GM15510 (cell line): ENCODE data around the gene PRKCQ.

Source experiments
- POLR2A ChIP-seq: IDR thresholded peaks from 3 replicates; pipeline ENCODE4 v1.6.1; 2011; ENCODE audit warnings: borderline replicate concordance; ENCODE audit not compliant: insufficient read length; ENCODE audit errors: extremely low read depth

The PRKCQ gene

DNA sequence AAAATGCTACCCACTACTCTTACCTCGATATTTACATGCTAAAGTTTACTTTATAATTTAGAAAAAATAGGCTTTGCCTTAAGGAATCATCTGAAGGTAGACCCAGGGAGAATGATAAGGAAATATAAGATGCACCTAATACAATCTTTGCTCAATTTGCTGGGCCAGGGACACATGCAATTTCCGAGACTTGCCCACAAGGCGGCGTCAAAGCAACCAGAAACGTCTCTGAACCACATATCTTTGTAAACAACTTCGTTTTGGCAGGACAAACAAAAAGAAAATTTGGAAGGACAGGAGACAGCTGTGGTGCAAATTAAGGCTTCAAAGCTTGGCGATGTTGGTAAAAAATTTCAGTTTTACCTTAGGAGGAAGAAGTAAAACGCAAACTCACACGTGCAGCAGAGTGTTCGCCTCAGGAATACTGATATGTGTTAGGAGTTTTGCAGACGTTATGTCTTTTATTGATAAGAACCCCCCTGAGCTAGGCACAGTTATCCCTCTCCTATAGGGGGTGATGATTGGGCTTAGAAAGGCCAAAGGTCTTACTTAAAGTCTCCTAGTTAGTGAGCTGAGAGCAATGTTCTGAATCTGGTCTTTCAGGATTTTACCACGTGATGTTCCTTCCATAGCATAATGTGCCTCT lies 134.3 kb downstream of the PRKCQ start:
- no peak for TF ChIP-seq POLR2A

DNA sequence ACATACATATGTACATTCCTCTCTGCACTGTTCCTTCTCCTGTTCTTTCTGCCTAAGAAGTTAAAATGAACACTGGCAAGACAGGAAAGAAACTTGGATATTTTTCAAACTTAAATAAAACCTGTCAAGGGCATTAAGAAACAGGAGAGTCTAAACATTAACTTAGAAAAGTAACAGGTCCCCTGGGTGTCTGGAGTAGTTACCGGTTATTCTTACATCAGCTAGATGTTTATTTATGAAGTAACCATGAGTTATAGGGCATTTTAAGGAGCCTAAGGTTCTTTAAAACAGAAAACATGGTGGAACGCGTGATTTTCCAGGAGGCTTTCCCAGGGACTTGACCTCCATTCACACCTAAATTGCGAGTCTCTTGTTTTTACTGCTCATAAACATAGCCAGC lies 148.2 kb downstream of the PRKCQ start:
- no peak for TF ChIP-seq POLR2A

DNA sequence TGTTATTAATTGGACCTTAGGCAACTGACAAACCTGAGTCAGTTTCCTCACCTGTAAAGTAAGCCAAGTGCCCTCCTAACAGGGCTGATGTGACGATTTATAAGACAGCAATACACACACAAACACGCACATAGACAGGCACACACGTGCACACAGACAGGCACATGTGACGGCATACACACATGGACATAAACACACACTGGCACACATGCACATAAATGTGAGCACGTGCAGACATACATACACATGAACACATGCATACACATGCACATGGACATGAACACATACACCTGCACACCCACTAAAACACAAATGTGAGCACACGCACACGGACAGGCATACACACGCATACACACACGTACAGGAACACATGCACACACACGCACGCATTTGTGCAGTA lies 148.9 kb downstream of the PRKCQ start:
- TF ChIP-seq POLR2A = no peak

DNA sequence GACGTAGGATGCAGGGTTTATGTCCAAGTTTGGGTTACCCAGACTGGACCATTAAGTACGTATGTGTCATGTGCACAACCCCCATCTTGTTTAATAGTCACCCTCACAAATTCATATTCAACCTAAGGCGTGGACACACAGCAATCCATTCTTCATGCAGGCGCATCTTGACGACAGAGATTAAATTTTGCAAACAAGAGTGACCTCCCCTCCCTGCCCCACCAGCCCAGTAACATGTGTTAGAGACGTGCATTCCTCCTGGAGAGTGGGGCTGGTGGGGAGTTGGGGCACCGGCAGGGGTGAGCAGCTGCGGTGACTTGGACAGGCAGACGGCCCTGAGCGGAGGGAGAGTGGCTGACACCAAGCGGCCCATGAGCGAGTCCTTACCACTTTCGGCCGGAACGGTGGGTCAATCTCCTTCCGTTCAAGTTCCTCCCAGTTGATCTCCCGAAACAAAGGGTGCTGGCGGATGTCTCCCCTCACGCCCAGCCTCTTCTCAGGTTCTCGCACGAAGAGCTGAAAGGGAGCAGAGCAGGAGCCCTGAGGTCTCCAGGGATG lies 149.6 kb downstream of the PRKCQ start:
- no peak for TF ChIP-seq POLR2A

DNA sequence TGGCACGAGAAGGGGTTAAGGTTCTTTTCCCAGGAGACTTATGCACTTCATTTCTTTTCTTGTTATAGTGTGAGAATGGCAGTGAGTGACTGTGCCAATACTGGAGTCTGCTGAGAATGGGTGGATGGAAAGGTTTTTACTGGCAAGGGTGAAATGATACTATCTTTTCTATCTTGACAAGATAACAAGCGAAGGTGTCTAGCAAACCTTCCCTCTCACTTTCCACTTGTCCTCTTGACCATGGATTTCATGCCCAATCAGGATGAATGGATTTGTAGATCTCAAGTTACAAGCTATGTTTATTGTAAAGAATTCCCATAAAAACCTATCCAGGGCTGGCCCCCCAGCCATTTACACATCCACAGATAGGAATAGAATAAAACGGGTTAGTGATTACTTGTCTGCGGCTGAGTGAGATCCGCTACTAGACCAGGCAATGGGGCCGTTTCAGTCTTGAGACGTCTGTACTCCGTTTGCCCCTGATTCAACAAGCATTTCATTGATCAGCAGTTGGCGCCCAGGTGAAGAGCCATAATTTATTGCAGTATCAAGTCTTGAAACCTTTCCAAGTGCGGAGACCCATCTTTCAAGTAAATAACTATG lies 152.6 kb downstream of the PRKCQ start:
- TF ChIP-seq POLR2A = no peak

DNA sequence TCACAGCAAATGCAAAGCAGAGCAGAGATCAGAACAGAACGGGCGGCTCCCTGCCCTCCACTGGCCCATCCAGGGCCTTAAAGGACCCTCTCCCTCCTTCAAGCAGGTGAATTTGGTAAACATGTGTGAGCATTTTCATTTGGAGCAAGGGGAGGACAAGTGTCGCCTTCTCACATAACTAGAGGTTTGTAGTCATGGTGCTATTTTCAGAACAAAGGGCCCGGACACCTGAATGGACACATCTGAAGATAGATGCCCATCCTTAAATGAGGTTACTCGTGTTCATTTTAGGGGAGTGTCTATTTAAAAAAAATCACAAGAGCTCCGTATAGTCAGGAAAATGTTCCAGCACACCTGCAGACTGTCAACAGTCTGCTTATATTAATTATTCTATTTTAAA lies 153.8 kb downstream of the PRKCQ start:
- no peak for TF ChIP-seq POLR2A

DNA sequence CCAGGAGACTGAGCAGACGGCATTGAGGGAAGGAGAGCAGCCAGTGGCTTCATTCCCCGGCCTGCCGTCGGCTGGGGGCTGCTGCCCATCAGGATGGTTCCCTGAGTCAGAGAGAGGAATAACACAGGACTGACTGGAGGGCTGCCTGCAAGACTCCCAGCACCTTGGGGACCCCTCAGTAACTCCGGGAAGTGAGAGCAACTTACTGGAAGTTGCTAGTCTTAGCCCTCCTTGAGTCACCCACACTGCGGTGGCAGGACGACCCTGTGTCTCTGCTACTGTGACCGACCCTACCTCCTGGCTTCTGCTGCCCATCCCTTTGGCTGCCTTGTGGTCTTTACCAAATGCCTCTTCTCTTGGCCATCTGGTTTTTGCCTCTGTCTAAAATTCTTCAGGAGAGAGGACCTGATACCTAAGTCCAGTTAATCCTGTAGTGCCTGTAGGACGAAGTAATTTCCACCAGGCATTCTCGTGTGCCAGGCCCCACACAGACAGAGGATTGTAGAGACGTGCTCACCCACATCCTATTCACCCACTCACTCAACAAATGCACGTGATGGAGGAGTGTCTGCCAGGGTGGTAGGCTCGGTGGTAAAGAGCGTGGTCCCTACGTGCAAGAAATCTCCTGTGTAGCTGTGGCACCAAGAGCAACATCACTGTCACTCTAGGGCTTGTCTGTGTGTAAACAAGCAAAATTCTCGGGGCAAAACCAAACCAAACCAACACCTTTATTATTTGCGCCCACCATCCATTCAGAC lies 156.5 kb downstream of the PRKCQ start:
- TF ChIP-seq POLR2A = no peak

DNA sequence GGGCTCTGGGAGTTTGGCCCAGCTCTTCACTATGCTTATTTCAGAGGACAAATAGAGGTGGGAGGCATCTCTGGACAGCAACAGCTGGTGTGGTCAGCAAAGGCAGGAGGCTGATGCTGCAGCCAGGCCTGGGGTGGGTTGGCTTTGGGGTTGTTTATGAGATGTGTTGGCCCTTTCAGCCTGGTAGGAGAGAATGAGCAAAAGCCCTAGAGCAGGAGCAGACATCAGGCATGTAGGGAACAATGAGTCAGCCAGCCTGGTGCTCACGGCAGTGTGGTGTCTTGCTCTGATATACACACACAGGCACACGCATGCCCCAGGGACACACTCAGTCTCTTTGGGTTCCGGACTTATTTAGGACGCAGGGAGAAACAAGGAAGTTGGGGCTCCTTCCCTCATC lies 157.1 kb downstream of the PRKCQ start:
- no peak for TF ChIP-seq POLR2A

DNA sequence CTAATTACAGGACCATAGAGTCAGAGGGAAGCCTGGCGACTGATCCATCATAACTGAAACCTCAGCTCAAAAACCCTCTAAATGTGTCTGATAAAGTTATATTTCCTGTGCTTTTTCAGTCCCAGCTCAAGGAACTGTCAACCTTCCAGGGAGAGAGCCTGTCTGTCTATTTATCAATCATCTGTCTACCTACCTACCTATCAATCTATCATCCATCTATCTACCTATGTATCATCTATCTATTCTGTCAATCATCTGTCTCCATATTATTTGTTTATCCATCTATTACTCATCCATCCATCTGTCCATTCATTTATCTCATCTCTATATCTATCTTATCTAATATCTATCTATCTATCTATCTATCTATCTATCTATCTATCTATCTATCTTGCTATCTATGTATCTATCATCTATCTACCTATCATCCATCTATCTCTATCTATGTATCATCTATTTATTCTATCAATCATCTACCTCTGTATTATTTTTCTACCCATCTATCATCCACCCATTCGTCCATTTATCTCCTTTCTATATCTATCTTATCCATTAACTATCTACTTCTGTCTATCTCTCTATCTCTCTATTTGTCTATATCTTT lies 161.4 kb downstream of the PRKCQ start:
- no peak for TF ChIP-seq POLR2A

DNA sequence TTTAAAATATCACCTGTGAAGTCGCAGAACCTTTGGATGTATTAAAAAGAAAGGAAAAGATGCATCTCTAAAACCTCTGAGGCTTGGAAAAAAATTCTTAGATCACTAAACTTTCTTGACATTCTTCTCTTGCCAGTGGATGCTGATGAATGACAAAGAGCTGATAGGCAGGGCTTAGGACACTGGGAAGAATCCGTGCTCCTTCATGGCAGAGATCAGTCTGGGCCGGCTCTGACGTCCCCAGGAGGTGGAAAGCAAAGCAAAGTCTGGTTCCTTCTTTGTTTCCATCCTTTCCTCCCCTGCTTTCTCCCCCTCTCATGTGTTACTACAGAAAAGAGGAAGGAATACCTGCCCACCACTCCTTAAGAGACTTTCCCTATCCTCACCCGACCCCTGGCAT lies 161.9 kb downstream of the PRKCQ start:
- TF ChIP-seq POLR2A = no peak

DNA sequence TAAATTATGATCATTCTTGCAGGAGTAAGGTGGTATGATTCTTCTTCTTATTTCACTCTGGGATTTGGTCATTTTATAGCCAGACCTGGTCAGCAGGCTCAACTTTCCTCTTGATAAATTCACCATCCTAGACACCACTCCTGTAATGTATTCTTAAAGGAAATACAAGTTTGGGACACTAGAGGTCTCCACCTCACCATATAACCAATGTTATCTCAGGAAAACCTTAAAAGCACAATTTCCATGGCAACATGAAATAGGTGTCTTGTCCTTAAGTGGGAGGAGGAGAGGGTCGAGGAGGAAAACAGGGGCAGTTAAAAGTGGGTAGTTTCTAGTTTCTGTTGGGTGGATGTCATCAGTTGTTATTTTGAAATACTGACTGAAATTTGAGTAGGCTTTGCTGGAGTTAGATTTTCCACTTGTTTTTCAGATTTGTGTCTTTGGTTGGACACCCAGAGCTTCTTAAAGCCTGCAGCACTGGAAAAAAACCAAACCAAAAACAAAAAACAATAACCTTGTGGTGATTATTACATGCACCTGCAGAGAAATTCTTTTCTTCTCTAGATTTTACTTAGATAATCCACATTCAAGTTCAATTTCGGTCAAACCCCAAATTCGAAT lies 163.1 kb downstream of the PRKCQ start:
- TF ChIP-seq POLR2A = no peak

DNA sequence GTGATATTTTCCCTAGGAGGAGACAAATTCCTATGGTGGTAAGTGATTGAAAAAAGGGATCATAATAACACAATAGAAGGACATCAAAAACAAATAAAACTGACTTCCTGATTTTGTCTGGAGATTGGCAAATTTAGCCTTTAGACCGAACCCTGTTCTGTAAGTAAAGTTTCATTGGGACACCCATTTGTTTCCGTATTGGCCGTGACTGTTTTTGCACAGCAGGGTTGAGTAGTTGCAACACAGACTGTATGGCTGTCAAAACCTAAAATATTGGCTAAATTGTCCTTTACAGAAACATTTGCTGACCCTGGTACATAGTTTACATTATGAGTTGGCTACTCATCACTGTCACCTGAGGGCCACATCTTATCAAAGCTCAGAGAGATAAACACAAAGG lies 168.6 kb downstream of the PRKCQ start:
- TF ChIP-seq POLR2A = no peak

DNA sequence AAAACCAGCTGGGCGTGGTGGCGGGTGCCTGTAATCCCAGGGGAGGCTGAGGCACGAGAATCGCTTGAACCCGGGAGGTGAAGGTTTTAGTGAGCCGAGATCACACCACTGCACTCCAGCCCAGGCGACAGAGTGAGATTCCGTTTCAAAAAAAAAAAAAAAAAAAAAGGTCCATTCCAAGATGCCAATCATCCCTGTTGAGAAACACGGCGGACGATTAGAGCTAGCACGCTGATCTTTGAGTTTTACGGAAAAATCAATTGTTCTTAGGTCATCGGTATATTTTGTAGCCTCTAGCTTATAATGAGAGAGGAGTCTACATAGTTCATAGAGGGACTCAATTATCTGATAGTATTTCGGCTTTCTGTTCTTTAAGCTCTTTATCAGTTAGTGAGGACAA lies 169.2 kb downstream of the PRKCQ start:
- TF ChIP-seq POLR2A = no peak

DNA sequence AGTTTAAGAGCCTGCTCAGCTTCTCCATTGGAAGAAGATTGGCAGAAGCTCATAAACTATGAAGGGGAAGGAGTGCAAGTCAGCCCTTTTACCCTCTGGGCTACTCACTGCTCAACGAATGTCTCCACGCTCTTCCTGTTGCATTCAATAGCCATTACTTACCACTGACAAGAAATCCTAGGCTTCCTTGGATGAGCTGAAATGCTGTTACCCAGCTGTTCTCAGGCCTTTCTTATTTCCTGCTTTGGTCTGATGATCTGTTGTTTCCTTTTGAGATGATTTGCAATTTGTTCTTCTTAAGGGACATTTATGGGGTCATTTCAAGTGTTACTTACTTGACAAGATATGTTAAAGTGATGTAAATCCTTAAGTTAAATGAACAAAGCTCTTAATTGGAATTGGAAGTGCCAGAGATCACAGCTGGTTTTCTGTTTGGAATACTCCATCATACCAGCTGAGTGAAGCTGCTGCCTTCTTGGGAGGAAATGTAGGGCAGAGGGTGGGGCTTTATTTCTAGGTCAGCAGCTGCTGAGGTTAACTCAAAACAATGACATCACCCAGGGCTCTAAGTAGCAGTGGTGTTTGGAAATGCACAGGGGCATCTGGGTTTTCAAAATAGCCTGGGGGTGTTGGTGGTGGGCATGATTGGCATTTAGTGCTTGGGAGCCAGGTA lies 170.0 kb downstream of the PRKCQ start:
- no peak for TF ChIP-seq POLR2A
